Bone marrow (tissue), 2 donors: ENCODE measurements around the gene AMOTL1.
"Not testable (repeated sequence)": the region's sequence is repeated elsewhere in the genome, so short reads cannot be mapped to it uniquely, and the experiment has no call there.

ENCODE experiments used
- DNase-seq, 2 donors: peaks; one replicate each; lab custom pipeline; 2025; lab: John Stamatoyannopoulos, UW

Gene AMOTL1

GRCh38 chr11:94771390-94771789 lies 3.2 kb downstream of the AMOTL1 start:
- DNase-seq = no peak

- DNase-seq = no peak
These were observed 3.8 kb downstream of the AMOTL1 start for GRCh38 chr11:94771951-94772350.

DNA sequence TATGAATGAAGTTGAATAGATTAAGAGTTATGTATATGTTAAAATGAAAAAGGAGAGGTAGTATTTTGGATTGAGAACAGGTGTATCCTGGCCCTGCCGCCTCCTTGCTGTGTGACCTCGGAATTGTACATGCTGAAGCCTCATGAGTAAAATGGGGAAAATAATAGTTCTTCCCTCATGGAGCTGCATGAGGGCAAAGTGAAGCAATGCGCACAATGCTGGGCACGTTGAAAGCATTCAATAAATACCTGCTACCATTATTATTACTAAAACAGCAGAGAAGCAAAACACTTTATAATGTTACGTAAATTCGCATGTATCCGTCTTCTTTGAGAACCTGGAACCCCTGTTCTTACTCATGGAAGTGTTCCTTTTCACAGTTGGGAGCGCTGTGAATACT lies 5.7 kb downstream of the AMOTL1 start:
- no peak for DNase-seq

DNA sequence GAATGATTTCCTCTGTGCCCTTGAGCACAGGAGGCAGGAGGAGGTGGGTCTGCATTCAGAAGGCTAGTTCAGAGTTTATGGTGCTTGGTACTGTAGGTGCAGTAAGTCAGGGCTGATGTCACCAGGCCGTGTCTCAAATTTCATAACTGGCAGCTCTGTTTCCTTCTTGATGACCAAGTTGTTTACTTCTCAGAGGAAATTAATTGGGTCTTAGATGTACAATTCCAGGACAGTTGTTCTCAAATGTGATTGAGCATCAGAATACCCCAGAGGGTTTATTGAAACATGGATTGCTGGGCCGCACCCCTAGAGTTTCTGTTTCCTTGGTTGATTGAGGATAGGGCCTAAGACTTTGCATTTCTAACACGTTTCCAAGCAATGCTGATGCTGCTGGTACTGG lies 6.2 kb downstream of the AMOTL1 start:
- DNase-seq = no peak

GRCh38 chr11:94775567-94776327 lies 7.6 kb downstream of the AMOTL1 start:
- DNase-seq = no peak

- no peak for DNase-seq
These were observed 8.5 kb downstream of the AMOTL1 start for GRCh38 chr11:94776351-94777321.

DNA sequence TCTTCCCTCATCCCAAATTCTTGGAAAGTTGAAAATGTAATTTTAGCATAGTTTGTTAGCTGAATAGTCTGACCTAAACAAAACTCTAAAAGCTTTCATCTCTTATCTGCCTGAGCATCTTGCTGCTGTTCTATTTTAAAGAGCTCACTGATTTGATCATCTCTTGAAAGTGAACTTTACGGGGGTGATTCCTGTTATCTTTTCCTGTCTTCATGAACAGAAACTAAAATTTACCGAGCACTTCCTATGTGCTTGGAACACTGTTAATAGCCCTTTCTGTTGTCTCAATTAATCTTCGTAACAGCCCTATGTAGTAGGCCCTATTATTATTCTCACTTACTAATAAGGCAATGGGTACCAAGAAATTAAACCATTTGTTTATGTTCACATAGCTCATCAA lies 12.3 kb downstream of the AMOTL1 start:
- DNase-seq = no peak

DNA sequence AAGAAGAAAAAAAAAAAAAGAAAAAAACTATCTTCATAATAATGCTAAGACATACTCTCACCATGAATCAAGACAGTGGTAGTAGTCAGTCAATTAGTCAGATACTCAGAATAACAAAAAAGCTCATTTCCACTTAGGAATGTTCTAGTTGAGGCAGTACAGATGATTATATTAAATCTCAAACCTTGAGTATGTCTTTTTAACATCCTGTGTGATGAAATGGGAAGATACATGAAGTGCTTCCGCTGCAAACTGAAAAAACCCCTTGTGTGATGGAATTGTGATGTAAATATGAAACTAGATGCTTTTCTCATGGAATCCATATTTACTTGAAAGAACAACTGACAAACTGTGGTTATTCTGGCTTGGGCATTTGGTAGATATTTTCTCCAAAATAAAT lies 13.7 kb downstream of the AMOTL1 start:
- no peak for DNase-seq

GRCh38 chr11:94782446-94782845 lies 14.3 kb downstream of the AMOTL1 start:
- DNase-seq = no peak

DNA sequence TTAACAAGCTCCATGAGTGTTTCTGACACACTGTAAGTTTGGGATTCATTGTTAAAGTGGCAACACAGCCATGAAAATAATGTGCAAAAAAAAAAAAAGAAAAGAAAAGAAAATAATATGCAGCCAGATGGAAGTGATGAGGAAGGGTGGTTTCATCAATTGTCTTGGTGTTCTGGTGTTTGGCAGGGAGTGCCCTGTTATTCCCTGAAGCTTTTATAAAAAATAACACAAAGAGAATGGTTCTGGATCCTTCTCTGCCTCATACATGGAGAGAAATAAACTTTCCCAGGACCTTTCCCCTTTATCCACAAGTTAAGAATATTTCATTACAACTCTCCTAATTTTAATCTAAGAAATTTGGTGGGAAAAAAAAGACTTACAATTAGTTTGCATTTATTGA lies 16.7 kb downstream of the AMOTL1 start:
- DNase-seq = no peak

DNA sequence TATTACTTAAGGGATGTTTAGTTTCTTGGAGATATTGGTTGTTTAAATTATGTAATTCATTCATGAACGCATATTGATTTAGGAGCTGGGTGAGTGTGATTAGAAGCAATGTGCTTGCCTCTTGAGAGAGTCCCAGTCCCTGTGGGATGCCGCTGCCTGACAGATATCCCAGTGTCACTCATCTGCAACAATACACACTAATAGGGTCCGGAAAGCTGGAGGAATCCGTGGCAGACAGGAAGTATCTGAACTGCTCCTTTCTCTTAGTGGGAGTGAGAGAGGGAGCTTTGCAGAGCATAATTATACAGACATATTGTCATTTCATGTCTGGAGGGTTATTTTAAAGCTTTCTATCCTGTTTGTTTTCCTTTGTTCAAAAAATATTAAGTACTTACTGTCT lies 17.4 kb downstream of the AMOTL1 start:
- DNase-seq = no peak

DNA sequence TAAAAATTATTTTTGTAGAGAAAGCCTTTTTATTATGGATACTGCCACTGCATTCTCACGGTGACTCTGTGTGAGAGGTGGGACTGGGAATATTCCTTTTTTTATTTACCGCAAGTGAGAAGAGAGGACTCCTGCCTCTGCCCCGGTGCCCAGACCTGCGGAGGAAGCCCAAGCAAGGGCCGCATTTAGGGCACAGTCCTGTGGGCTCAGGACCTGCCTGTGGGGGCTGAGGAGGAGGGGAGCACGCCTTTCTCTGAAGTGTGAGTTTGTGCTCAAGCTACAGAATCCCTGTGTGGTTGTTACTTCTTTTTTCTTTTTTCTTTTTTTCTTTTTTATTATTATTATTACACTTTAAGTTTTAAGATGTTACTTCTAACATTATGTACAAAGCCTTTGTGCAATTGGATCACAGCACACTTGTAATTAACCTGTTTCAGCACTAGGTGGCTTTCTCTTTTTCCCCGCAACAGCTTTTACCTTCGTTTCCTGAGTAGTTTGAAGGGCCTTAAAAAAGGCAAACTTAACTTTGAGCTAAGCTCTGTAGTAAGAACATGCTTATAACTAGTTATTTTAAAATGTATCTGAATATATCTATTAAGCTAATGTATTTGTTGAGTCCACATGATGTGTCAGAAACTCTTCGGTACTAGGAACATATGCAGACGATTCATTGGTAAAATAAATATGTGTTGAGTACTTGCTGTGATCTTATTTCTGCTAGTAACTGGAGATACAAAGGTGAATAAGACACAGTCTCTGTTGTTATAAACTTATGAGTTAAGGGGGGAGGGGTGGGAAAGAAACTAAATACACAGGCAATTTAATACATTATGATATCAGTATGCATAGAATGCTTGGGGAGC lies 18.3 kb downstream of the AMOTL1 start:
- peak in 1 of 2 donors; percentile 9 for DNase-seq

- no peak for DNase-seq
These were observed 19.6 kb downstream of the AMOTL1 start for GRCh38 chr11:94787801-94788200.

GRCh38 chr11:94788396-94788795 lies 20.2 kb downstream of the AMOTL1 start:
- no peak for DNase-seq

DNA sequence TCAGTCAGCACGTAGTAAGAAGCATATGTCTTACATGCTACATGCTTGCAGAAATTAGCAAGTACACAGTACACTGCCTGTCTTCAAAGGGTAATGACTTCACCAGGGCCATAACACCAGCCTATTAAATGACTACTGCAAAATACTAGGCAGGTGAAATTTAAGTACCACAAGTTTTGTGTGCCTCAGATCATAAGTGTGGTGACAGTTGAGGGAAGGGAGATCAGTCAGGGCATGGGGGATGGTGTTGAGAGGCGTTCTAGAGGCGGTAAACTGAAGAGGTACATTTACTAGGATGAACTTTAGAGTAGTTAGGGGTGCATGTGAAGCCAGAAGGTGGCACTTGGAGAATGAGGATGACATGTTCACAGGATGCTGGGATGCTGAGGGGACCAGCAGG lies 22.0 kb downstream of the AMOTL1 start:
- no peak for DNase-seq

DNA sequence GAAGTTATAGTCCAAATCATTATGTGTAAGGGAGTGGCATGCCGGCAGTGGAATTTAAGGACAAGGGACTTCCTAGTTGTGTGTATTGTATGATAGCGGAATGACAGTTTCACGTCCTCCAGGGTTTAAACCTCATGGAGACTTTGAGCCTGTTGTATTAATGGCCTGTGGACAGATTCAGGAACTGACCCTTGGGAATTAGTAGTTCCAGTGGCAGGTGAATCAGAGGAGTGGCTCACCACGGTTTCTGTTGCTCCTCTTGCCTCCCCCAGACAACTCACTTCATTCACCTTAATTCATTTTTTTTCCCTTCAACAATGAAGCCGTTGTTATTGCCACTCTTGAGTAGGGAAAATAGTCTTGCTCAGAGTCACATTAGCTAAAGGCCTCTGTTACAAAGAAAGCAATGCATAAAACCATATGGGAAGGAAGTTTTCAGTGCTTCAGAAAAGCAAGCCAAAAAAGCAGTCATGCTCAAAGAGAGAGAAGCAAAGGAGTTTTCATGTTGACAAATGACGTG lies 22.6 kb downstream of the AMOTL1 start:
- no peak for DNase-seq

DNA sequence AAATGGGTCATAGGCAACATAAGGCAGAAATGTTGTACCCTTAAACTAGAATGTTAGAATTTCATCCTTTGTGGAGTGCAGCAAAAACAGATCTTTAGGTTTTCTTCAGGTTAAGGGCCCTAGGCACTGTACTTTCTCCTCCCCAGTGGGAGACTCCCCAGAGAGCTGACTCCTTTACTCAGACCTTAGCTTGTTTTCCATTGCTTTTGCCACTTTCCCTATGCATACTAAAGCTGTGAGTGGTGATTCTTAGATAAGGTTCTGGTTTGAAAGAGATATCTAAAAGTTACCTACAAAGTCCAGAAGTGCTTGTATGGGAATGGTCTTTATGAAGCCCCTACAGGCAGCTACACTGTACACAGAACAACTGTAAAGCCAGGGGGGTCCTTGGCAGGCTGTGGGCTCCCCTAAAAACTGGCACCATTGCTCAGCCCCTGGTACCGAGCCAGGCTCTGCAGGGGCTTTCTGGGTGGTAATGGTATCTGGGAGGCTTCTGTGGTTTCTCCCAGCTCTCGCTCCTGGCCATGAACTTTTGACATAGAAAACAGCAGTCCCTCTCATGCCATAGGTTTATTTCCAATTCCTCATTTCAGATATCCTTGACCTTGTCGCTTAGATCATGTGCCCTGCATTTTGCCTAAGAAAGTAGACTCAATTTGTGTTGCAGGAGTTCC lies 23.2 kb downstream of the AMOTL1 start:
- DNase-seq = no peak

DNA sequence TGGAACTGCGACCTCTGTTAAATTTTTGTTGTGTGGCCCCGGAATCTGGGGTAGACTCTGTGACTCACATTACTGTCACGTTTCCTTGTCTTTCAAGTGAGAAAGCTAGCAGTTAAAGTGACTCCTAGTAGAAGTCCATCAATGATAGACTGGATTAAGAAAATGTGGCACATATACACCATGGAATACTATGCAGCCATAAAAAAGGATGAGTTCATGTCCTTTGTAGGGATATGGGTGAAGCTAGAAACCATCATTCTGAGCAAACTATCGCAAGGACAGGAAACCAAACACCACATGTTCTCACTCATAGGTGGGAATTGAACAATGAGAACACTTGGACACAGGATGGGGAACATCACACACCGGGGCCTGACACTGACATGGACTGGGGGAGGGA lies 23.8 kb downstream of the AMOTL1 start:
- DNase-seq = not testable (repeated sequence)

DNA sequence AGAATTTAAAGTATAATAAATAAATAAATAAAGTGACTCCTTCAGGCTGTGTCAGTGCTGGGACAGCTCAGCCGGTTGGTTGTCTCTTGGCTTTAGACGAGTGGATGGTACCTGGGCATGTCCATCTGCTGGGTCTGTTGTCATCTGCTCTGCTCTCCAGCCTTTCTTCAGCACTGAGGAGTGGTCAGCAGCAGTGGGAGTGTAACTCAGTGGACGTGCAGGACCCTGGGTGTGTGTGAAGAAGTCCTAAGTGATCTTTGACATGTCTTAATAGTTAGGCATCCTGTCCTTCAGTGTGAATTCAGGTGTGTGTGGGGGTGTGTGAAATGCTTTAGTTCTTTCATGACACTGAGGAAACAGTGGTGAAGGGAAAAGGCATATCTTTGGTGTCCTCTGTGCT lies 24.3 kb downstream of the AMOTL1 start:
- no peak for DNase-seq

DNA sequence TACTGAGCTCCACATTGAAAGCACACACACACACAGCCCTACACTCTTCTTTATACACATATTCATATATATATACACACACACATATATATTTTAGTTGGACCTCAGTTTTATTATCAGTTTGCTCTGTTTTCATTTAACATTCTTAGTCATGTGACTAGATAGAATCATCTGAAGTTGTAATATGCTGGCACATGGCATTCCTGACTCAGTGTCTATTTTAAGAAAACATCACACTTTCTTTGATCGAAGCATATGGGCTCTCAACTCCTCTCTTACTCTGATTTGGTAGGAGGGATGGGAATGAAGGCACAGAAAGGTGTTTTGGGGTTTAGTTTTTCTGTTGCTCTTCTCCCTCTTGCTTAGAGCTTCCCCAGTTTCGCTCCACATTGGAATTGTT lies 24.8 kb downstream of the AMOTL1 start:
- no peak for DNase-seq

DNA sequence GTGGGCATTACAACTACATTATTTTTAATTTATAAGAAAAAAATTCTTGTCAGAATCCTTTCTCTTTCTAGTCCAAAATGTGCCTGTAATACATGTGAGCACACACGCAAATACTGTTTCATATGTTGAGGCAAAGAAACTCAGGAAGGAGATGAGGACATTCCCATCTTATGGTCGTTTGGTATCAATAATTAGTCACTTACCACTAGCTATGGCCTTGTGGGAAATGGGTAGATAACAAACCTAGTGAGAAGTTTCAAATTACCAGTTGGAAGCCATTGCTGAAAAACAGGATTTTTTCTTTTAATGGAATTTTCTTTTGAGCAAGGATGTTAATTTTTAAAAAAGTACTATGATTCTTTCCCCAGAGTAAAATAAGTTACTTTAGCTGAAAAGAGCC lies 25.7 kb downstream of the AMOTL1 start:
- no peak for DNase-seq
